NT2/D1 (cell line): Measurements from ENCODE around the gene KYNU.

ENCODE experiments used
- DNase-seq: peaks from one replicate; pipeline ENCODE4 v3.0.0-alpha.2; 2011; ENCODE audit warnings: low read depth, low spot score
- H3K27me3 ChIP-seq: 2 replicates; pipeline ENCODE4 v1.6.0; 2011; ENCODE audit warnings: mild to moderate bottlenecking; ENCODE audit not compliant: insufficient read length, insufficient read depth
- H3K36me3 ChIP-seq: 2 replicates; pipeline ENCODE4 v1.6.1; 2011; ENCODE audit warnings: mild to moderate bottlenecking, low read length, mixed read lengths; ENCODE audit not compliant: insufficient read depth, insufficient read length
- H3K4me1 ChIP-seq: 2 replicates; pipeline ENCODE4 v1.5.1; 2011; ENCODE audit not compliant: insufficient read depth, insufficient read length
- H3K4me3 ChIP-seq: 2 replicates; pipeline ENCODE4 v1.5.1; 2011; ENCODE audit warnings: low read depth; ENCODE audit not compliant: insufficient read length
- H3K9ac ChIP-seq: 2 replicates; pipeline ENCODE4 v1.6.0; 2011; ENCODE audit warnings: low read depth; ENCODE audit not compliant: insufficient read length
- H3K9me3 ChIP-seq: 2 replicates; pipeline ENCODE4 v1.5.1; 2011; ENCODE audit warnings: mild to moderate bottlenecking, low read length; ENCODE audit not compliant: insufficient read depth
- SUZ12 ChIP-seq: IDR thresholded peaks from 2 replicates; pipeline ENCODE4 v1.6.1; 2011; ENCODE audit not compliant: insufficient read length, insufficient read depth; ENCODE audit errors: extremely low read depth
- YY1 ChIP-seq: IDR thresholded peaks from 2 replicates; pipeline ENCODE4 v1.6.1; 2011; ENCODE audit not compliant: insufficient read length, insufficient read depth
- ZNF274 ChIP-seq: IDR thresholded peaks from 2 replicates; pipeline ENCODE4 v1.6.1; 2011; ENCODE audit warnings: mild to moderate bottlenecking, low read depth, low read length

The KYNU gene

DNA sequence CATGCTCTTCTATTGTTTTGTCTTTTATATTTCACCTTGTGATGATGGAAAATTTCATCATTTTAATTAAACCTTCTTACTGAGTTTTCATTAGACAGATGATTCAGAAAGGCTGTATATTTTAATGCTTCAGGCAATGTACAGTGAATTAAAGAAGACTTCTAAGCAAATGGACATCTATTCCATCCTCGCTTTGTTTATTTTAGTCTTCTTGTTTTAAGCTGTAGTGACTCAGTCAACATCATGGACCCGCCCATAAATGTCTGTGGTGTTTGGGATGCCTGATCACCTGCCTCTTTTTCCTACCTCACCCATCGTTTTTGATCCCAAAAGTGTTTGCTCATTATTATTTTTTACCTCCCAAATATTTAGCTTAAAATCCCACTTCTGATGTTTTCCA is 43.1 kb downstream of the KYNU start:
- no peak overlapping the region for H3K4me3 ChIP-seq
- no peaks in the 10 kb centered on the region for H3K27me3 ChIP-seq
- DNase-seq = no peak
- H3K9ac ChIP-seq = no peak overlapping the region
- H3K4me1 ChIP-seq = no peaks in the 10 kb centered on the region
- H3K36me3 ChIP-seq = no peaks in the 10 kb centered on the region
- no peaks in the 10 kb centered on the region for H3K9me3 ChIP-seq
- no peak for TF ChIP-seq SUZ12
- no peak for TF ChIP-seq ZNF274
- no peak for TF ChIP-seq YY1

DNA sequence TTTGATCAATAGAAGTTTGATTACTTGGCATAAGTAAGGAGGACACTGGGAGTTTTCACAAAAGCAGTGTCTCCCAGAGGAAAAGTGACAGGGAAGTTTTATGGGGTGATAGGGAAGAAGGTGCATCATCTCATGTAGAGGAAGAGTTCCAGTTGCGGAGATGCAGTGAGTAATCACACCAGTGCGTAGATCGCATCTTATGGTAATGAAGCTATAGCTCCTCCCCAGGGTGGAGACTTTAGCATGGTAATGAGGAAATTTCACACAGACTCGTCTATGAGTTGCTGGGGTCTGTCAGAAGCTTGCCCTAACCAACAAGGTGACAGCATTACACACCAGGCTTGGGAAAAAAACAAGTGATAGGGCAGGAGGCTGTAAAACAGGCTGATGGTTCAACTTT is 49.0 kb downstream of the KYNU start:
- Histone ChIP-seq H3K9me3 (no peaks in the 10 kb centered on the region), H3K36me3 (no peaks in the 10 kb centered on the region), H3K9ac (no peak overlapping the region), H3K27me3 (no peaks in the 10 kb centered on the region), H3K4me1 (no peaks in the 10 kb centered on the region), H3K4me3 (no peak overlapping the region)
- no peak for DNase-seq
- TF ChIP-seq ZNF274 (no peak), SUZ12 (no peak), YY1 (no peak)

- DNase-seq = no peak
- Histone ChIP-seq H3K4me1 (no peaks in the 10 kb centered on the region), H3K4me3 (no peak overlapping the region), H3K36me3 (no peaks in the 10 kb centered on the region), H3K9me3 (no peaks in the 10 kb centered on the region), H3K27me3 (no peaks in the 10 kb centered on the region), H3K9ac (no peak overlapping the region)
- TF ChIP-seq SUZ12 = no peak
Measured at GRCh38 chr2:142930835-142931398, 53.5 kb downstream of the KYNU start.

GRCh38 chr2:142933916-142934315 is 56.5 kb downstream of the KYNU start:
- Histone ChIP-seq H3K4me1 (no peaks in the 10 kb centered on the region), H3K9me3 (no peaks in the 10 kb centered on the region), H3K4me3 (no peak overlapping the region), H3K9ac (no peak overlapping the region), H3K36me3 (no peaks in the 10 kb centered on the region), H3K27me3 (no peaks in the 10 kb centered on the region)
- no peak for DNase-seq
- TF ChIP-seq YY1 (no peak), SUZ12 (no peak), ZNF274 (no peak)

DNA sequence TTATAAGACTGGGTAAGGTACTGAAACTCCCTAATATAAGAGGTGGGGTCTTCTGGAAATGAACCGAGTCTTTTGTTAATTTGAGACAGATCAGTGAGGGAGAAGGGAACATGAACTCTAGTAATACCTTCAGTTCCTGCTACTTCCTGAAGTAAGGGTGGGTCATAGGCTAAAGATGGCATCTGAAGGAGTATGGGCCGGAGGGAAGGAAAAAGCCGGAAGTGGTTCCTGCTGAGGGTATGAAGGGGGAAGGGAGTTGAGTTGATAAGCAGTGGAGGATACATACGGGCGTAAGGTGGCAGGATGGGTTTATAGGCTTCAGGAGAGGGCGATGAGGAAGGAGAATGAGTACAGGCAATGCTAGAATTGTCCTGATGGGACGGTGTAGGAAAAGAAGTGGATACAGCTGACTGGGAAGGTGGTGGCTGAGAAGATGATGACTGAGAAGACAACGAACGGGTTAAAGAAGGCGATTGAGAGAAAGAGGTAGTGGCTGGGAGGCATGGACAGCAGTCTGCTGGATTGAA is 58.2 kb downstream of the KYNU start:
- Histone ChIP-seq H3K9me3 (no peaks in the 10 kb centered on the region), H3K27me3 (no peaks in the 10 kb centered on the region), H3K36me3 (no peaks in the 10 kb centered on the region), H3K4me3 (no peak overlapping the region), H3K4me1 (no peaks in the 10 kb centered on the region), H3K9ac (no peak overlapping the region)
- no peak for DNase-seq
- TF ChIP-seq ZNF274 = no peak

GRCh38 chr2:142936629-142937028 is 59.2 kb downstream of the KYNU start:
- no peak overlapping the region for H3K9ac ChIP-seq
- H3K4me3 ChIP-seq = no peak overlapping the region
- no peaks in the 10 kb centered on the region for H3K9me3 ChIP-seq
- no peaks in the 10 kb centered on the region for H3K36me3 ChIP-seq
- TF ChIP-seq SUZ12 (no peak), ZNF274 (no peak), YY1 (no peak)
- no peaks in the 10 kb centered on the region for H3K4me1 ChIP-seq
- no peaks in the 10 kb centered on the region for H3K27me3 ChIP-seq
- no peak for DNase-seq

DNA sequence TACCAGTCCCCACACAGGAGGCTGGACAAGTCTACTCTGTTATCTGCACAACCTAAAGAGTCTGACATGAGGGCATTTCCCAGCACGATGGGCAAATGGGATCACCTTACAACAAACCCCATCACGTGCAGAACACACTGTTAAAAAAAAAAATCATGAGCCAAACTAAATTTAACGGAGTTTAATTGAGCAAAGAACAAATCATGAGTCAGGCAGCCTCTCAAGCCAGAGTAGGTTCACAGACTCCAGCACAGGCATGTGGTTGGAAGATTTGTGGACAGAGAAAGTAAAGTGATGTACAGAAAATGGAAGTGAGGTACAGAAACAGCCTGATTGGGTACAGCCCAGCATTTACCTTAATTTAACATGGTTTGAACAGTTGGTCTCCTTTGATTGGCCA is 59.9 kb downstream of the KYNU start:
- Histone ChIP-seq H3K36me3 (no peaks in the 10 kb centered on the region), H3K9me3 (no peaks in the 10 kb centered on the region), H3K4me1 (no peaks in the 10 kb centered on the region), H3K4me3 (no peak overlapping the region), H3K9ac (no peak overlapping the region), H3K27me3 (no peaks in the 10 kb centered on the region)
- TF ChIP-seq SUZ12 (no peak), ZNF274 (no peak), YY1 (no peak)
- no peak for DNase-seq

DNA sequence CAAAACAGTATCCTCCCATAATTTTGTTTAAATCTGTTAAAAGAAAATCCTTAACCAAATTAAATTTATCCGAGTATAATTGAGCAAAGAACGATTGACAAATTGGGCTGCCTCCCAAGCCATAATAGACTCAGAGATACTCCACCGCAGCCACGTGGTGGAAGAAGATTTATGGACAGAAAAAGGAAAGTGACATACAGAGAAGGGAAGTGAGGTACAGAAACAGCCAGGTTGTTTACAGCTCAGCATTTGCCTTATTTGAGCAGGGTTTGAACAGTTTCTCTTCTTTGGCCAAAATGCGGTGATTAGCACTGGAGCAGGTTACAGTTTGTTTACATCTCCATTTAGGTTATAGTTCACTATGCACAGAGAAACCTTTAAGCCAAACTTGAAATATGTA is 60.8 kb downstream of the KYNU start:
- TF ChIP-seq ZNF274 = no peak
- Histone ChIP-seq H3K36me3 (no peaks in the 10 kb centered on the region), H3K4me1 (no peaks in the 10 kb centered on the region), H3K9me3 (no peaks in the 10 kb centered on the region), H3K4me3 (no peak overlapping the region), H3K9ac (no peak overlapping the region), H3K27me3 (no peaks in the 10 kb centered on the region)
- DNase-seq = no peak
